ENCODE measurements around the gene NFKBIZ. TPM values are rescaled to one million over a fixed set of nuclear protein-coding genes. Genes with fewer than 3 reads are reported as not detected.

NFKBIZ gene
- polyA plus RNA-seq, 1 experiment: 27.3 TPM

DNA sequence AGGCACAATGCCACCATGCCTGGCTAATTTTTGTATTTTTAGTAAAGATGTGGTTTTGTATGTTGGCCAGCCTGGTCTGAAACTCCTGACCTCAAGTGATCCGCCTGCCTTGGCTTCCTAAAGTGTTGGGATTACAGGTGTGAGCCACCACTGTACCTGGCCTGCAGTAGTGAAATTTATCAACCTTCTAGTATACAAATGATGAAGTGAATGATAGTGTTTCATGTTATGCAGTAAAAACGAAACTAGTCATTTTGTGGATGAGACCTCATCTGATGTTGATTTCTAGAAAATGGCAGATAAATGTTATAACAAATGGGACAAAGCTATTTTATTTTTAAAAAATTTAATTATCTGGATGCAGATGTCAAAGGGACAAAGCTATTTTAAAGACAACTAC lies 37.4 kb upstream of the NFKBIZ start:
- DNase-seq (ENCODE audit: low read depth, low spot score): no peak
- Histone ChIP-seq H3K4me3 (ENCODE audit: low read depth, low read length) (no peak overlapping the region), H3K27ac (ENCODE audit: low read depth, low read length) (no peak overlapping the region), H3K27me3 (ENCODE audit: control insufficient read depth, insufficient read depth, low read length) (no peaks in the 10 kb centered on the region), H3K9me3 (ENCODE audit: control insufficient read depth, insufficient read depth, low read length) (no peaks in the 10 kb centered on the region)
- CTCF ChIA-PET: interaction anchor here (0.9 to 21.5 kb wide), 6 partner anchors 10 to 413 kb away, joined by 3 to 821 read pairs (median 4); no protein-coding TSS in a partner anchor
- TF ChIP-seq, protein P1, sequence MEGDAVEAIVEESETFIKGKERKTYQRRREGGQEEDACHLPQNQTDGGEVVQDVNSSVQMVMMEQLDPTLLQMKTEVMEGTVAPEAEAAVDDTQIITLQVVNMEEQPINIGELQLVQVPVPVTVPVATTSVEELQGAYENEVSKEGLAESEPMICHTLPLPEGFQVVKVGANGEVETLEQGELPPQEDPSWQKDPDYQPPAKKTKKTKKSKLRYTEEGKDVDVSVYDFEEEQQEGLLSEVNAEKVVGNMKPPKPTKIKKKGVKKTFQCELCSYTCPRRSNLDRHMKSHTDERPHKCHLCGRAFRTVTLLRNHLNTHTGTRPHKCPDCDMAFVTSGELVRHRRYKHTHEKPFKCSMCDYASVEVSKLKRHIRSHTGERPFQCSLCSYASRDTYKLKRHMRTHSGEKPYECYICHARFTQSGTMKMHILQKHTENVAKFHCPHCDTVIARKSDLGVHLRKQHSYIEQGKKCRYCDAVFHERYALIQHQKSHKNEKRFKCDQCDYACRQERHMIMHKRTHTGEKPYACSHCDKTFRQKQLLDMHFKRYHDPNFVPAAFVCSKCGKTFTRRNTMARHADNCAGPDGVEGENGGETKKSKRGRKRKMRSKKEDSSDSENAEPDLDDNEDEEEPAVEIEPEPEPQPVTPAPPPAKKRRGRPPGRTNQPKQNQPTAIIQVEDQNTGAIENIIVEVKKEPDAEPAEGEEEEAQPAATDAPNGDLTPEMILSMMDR (IDR thresholded peaks at IDR 0.05; ENCODE audit: low read depth, low read length): no peak
- POLR2A ChIA-PET: no interaction called here

DNA sequence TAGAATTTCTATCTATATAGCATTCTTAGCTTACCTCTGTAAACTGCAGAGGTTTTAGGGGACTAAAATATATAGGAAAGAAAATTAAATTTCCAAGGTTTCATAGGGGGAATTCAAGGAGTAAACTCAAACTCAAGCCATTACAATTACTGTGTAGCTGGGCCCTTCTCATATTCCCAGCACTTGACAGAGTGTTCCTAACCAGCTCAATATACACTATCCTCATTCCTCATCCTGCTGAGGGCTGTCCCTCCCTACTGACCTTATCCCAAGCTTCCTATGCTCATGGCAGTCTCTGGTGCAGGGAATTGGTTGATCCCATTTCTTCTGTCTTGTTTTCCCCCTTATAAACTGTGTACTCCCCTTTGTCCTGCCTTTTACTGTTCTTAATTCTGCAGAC lies 36.4 kb upstream of the NFKBIZ start:
- ChIA-PET POLR2A (no interaction called here), CTCF (interaction anchor here (0.8 to 21.5 kb wide), 11 partner anchors 8 to 724 kb away, joined by 3 to 821 read pairs (median 4); no protein-coding TSS in a partner anchor)
- Histone ChIP-seq H3K27me3 (ENCODE audit: control insufficient read depth, insufficient read depth, low read length) (no peaks in the 10 kb centered on the region), H3K9me3 (ENCODE audit: control insufficient read depth, insufficient read depth, low read length) (no peaks in the 10 kb centered on the region), H3K27ac (ENCODE audit: low read depth, low read length) (no peak overlapping the region), H3K4me3 (ENCODE audit: low read depth, low read length) (no peak overlapping the region)
- TF ChIP-seq, protein P1 (IDR thresholded peaks at IDR 0.05; ENCODE audit: low read depth, low read length): no peak
- DNase-seq (ENCODE audit: low read depth, low spot score): no peak

DNA sequence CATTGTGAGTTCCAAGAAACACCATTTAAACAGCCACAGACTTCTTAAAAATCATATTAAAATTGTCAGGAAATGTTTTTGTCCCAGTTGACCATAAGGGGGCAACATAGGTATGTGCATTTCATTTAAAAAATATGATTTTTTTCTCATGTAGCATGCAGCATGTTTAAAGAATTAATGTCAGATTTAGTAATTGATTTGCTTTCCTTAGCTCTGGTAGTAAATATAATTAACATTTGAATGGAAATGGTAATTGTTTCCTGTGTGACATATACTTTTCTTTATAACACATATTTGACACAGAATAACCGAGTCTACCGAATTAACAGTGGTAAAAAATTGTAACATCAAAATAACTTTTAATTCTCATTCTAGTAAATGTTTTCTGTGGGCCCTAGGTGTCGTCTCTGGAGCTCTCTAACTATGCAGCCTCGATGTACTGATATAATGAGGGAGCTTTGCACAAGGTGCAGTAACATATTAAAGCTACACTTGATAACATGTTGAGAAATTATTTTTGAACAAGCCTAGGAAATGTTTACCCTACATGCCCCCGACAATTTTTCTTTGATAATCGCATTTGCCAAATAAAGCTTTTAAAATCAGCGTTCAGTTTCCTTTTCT lies 35.4 kb upstream of the NFKBIZ start:
- H3K27ac ChIP-seq (ENCODE audit: low read depth, low read length): no peak overlapping the region
- ChIA-PET POLR2A (interaction anchor here (0.8 to 0.9 kb wide), 2 partner anchors 36 to 415 kb away, joined by 3 to 4 read pairs; partner anchors contain the start of gene NFKBIZ), CTCF (interaction anchor here (0.6 to 21.5 kb wide), 32 partner anchors 9 to 722 kb away, joined by 3 to 821 read pairs (median 4); no protein-coding TSS in a partner anchor)
- no peaks in the 10 kb centered on the region for H3K27me3 ChIP-seq (ENCODE audit: control insufficient read depth, insufficient read depth, low read length)
- no peak overlapping the region for H3K4me3 ChIP-seq (ENCODE audit: low read depth, low read length)
- TF ChIP-seq, protein P1 (IDR thresholded peaks at IDR 0.05; ENCODE audit: low read depth, low read length): peak; percentile 53
- no peaks in the 10 kb centered on the region for H3K9me3 ChIP-seq (ENCODE audit: control insufficient read depth, insufficient read depth, low read length)
- no peak for DNase-seq (ENCODE audit: low read depth, low spot score)

DNA sequence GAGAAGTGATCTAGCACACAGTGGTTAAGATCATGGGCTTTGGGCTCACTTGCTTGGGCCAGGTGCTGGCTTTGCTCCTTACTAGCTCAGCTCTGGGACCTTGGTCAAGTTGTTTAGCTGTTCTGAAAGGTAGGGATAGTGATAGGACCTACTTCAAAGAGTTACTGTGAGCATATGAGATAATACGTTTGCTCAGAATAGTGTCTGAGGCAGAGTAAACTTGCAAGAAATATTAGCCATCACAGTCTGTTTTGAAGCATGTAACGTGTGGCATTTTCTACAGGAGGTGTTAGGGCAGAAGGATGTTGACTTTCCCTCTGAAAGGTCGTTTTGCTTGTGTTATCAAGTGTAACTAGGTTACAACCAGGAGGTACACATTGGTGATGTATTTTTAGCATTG lies 34.5 kb upstream of the NFKBIZ start:
- H3K4me3 ChIP-seq (ENCODE audit: low read depth, low read length): no peak overlapping the region
- DNase-seq (ENCODE audit: low read depth, low spot score): no peak
- TF ChIP-seq, protein P1 (IDR thresholded peaks at IDR 0.05; ENCODE audit: low read depth, low read length): no peak
- ChIA-PET CTCF (interaction anchor here (0.7 to 21.5 kb wide), 23 partner anchors 9 to 721 kb away, joined by 3 to 821 read pairs (median 4); no protein-coding TSS in a partner anchor), POLR2A (no interaction called here)
- no peak overlapping the region for H3K27ac ChIP-seq (ENCODE audit: low read depth, low read length)
- no peaks in the 10 kb centered on the region for H3K27me3 ChIP-seq (ENCODE audit: control insufficient read depth, insufficient read depth, low read length)
- H3K9me3 ChIP-seq (ENCODE audit: control insufficient read depth, insufficient read depth, low read length): no peaks in the 10 kb centered on the region

Measured in AG04450 (cell line).